HUDEP-2 (cell line): Measurements from ENCODE around the gene TEX51.

Experiments
- DNase-seq, 76 experiments: peaks; one replicate each; lab custom pipeline; 2025; ENCODE audit not compliant: unreplicated experiment in 76 of 76; lab: John Stamatoyannopoulos, UW

The TEX51 gene

GRCh38 chr2:126911111-126911796 lies 12.6 kb downstream of the TEX51 start:
- no peak for DNase-seq

- DNase-seq = no peak
Measured at GRCh38 chr2:126912201-126912600, 13.5 kb downstream of the TEX51 start.

- no peak for DNase-seq
Measured at GRCh38 chr2:126913329-126913728, 14.6 kb downstream of the TEX51 start.

GRCh38 chr2:126913881-126914615 lies 15.4 kb downstream of the TEX51 start:
- no peak for DNase-seq

- no peak for DNase-seq
Measured at GRCh38 chr2:126914811-126915500, 16.3 kb downstream of the TEX51 start.

GRCh38 chr2:126915903-126916302 lies 17.2 kb downstream of the TEX51 start:
- DNase-seq = no peak

GRCh38 chr2:126916744-126917143 lies 18.1 kb downstream of the TEX51 start:
- DNase-seq = no peak

- DNase-seq = no peak
Measured at GRCh38 chr2:126921066-126921465, 22.4 kb downstream of the TEX51 start.

GRCh38 chr2:126930970-126931590 lies 32.4 kb downstream of the TEX51 start:
- no peak for DNase-seq

GRCh38 chr2:126932529-126932928 lies 33.8 kb downstream of the TEX51 start:
- DNase-seq = no peak

GRCh38 chr2:126932966-126933710 lies 34.4 kb downstream of the TEX51 start:
- DNase-seq = no peak

- DNase-seq = no peak
Measured at GRCh38 chr2:126933711-126934091, 35.0 kb downstream of the TEX51 start.

- DNase-seq = no peak
Measured at GRCh38 chr2:126934809-126935208, 36.1 kb downstream of the TEX51 start.

GRCh38 chr2:126935774-126936173 lies 37.1 kb downstream of the TEX51 start:
- no peak for DNase-seq

- DNase-seq = no peak
Measured at GRCh38 chr2:126936219-126936723, 37.6 kb downstream of the TEX51 start.

- no peak for DNase-seq
Measured at GRCh38 chr2:126940331-126940730, 41.6 kb downstream of the TEX51 start.

- no peak for DNase-seq
Measured at GRCh38 chr2:126942427-126943203, 43.9 kb downstream of the TEX51 start.

- no peak for DNase-seq
Measured at GRCh38 chr2:126943612-126944348, 45.1 kb downstream of the TEX51 start.

GRCh38 chr2:126945118-126945517 lies 46.4 kb downstream of the TEX51 start:
- DNase-seq = no peak
